NT2/D1 (cell line): ENCODE results near the gene GDF10.

Experiments
- DNase-seq: peaks from one replicate; pipeline ENCODE4 v3.0.0-alpha.2; 2011; ENCODE audit warnings: low read depth, low spot score
- H3K27me3 ChIP-seq: 2 replicates; pipeline ENCODE4 v1.6.0; 2011; ENCODE audit warnings: mild to moderate bottlenecking; ENCODE audit not compliant: insufficient read length, insufficient read depth
- H3K36me3 ChIP-seq: 2 replicates; pipeline ENCODE4 v1.6.1; 2011; ENCODE audit warnings: mild to moderate bottlenecking, low read length, mixed read lengths; ENCODE audit not compliant: insufficient read depth, insufficient read length
- H3K4me1 ChIP-seq: 2 replicates; pipeline ENCODE4 v1.5.1; 2011; ENCODE audit not compliant: insufficient read depth, insufficient read length
- H3K4me3 ChIP-seq: 2 replicates; pipeline ENCODE4 v1.5.1; 2011; ENCODE audit warnings: low read depth; ENCODE audit not compliant: insufficient read length
- H3K9ac ChIP-seq: 2 replicates; pipeline ENCODE4 v1.6.0; 2011; ENCODE audit warnings: low read depth; ENCODE audit not compliant: insufficient read length
- H3K9me3 ChIP-seq: 2 replicates; pipeline ENCODE4 v1.5.1; 2011; ENCODE audit warnings: mild to moderate bottlenecking, low read length; ENCODE audit not compliant: insufficient read depth
- SUZ12 ChIP-seq: IDR thresholded peaks from 2 replicates; pipeline ENCODE4 v1.6.1; 2011; ENCODE audit not compliant: insufficient read length, insufficient read depth; ENCODE audit errors: extremely low read depth
- YY1 ChIP-seq: IDR thresholded peaks from 2 replicates; pipeline ENCODE4 v1.6.1; 2011; ENCODE audit not compliant: insufficient read length, insufficient read depth
- ZNF274 ChIP-seq: IDR thresholded peaks from 2 replicates; pipeline ENCODE4 v1.6.1; 2011; ENCODE audit warnings: mild to moderate bottlenecking, low read depth, low read length

GDF10 gene

DNA sequence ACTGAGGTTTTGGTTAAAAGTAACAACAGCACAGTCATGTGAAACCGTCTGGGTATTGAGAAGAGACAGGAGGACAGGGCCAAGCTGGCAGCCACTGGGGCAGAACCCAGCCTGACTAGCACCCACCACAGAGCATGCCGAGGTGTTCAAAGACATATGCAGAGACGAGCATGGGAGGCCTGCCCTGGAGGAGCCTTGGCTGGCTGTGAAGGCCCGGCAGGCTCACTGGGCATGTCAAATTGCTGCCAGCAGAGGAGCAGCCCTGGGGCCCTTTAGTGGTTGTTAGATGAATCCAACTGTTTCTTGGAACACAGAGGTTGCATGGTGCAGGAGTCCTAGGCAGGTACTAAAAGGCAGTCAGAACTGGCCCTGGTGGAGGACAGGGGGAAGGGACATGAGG, 17.3 kb downstream of the GDF10 start:
- no peak overlapping the region for H3K4me3 ChIP-seq
- H3K9me3 ChIP-seq = no peaks in the 10 kb centered on the region
- H3K27me3 ChIP-seq = no peaks in the 10 kb centered on the region
- DNase-seq = no peak
- H3K4me1 ChIP-seq = peaks cover 2% of the 10 kb centered on the region
- H3K36me3 ChIP-seq = no peaks in the 10 kb centered on the region
- no peak overlapping the region for H3K9ac ChIP-seq
- TF ChIP-seq YY1 (no peak), ZNF274 (no peak), SUZ12 (no peak)

GRCh38 chr10:47318706-47319105, 18.7 kb downstream of the GDF10 start:
- H3K36me3 ChIP-seq = no peaks in the 10 kb centered on the region
- no peak overlapping the region for H3K9ac ChIP-seq
- DNase-seq = no peak
- H3K9me3 ChIP-seq = no peaks in the 10 kb centered on the region
- H3K4me1 ChIP-seq = peaks cover 2% of the 10 kb centered on the region
- no peak for TF ChIP-seq YY1
- H3K4me3 ChIP-seq = no peak overlapping the region
- H3K27me3 ChIP-seq = no peaks in the 10 kb centered on the region

- TF ChIP-seq SUZ12 = no peak
- TF ChIP-seq YY1 = no peak
- no peak for TF ChIP-seq ZNF274
- Histone ChIP-seq H3K4me1 (peaks cover 2% of the 10 kb centered on the region), H3K9ac (no peak overlapping the region), H3K27me3 (no peaks in the 10 kb centered on the region), H3K4me3 (no peak overlapping the region), H3K36me3 (no peaks in the 10 kb centered on the region), H3K9me3 (no peaks in the 10 kb centered on the region)
- DNase-seq = no peak
Observed at GRCh38 chr10:47319784-47320183, 19.8 kb downstream of the GDF10 start.

GRCh38 chr10:47320812-47321211, 20.8 kb downstream of the GDF10 start:
- no peak overlapping the region for H3K4me3 ChIP-seq
- no peaks in the 10 kb centered on the region for H3K9me3 ChIP-seq
- peaks cover 2% of the 10 kb centered on the region for H3K4me1 ChIP-seq
- no peak overlapping the region for H3K9ac ChIP-seq
- DNase-seq = no peak
- H3K36me3 ChIP-seq = no peaks in the 10 kb centered on the region
- no peak for TF ChIP-seq SUZ12
- no peak for TF ChIP-seq YY1
- no peak for TF ChIP-seq ZNF274
- H3K27me3 ChIP-seq = no peaks in the 10 kb centered on the region

- no peaks in the 10 kb centered on the region for H3K27me3 ChIP-seq
- no peaks in the 10 kb centered on the region for H3K36me3 ChIP-seq
- no peak for DNase-seq
- TF ChIP-seq YY1 = no peak
- no peak for TF ChIP-seq ZNF274
- no peak for TF ChIP-seq SUZ12
- H3K9ac ChIP-seq = no peak overlapping the region
- peaks cover 2% of the 10 kb centered on the region for H3K4me1 ChIP-seq
- H3K9me3 ChIP-seq = no peaks in the 10 kb centered on the region
- no peak overlapping the region for H3K4me3 ChIP-seq
Observed at GRCh38 chr10:47321521-47322195, 21.7 kb downstream of the GDF10 start.

DNA sequence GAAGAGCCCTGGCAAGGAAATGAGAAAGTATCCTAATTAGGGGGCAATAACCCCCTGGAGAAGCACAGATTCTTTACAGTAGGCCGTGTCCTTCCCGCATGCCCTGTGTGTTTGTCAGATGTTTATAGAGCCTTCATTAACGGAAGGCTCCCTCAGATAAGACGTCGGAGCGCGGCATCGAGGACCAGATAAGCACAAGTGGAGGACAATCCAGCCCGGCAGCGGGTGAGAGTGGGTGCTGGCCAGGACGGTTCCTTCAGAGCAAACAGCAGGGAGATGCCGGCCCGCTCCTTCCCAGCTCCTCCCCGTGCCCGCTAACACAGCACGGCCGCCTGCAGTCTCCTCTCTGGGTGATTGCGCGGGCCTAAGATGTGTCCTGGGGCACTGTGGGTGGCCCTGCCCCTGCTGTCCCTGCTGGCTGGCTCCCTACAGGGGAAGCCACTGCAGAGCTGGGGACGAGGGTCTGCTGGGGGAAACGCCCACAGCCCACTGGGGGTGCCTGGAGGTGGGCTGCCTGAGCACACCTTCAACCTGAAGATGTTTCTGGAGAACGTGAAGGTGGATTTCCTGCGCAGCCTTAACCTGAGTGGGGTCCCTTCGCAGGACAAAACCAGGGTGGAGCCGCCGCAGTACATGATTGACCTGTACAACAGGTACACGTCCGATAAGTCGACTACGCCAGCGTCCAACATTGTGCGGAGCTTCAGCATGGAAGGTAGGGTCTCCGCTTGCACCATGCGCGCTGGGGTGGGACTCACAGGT, 22.5 kb downstream of the GDF10 start, which contains the start of gene GDF2:
TSS of gene GDF2 (plus strand) at position 155 of the 762 bp plus-strand sequence. CDS start at position 370, 215 bp downstream.
- no peaks in the 10 kb centered on the region for H3K36me3 ChIP-seq
- TF ChIP-seq YY1 (no peak), ZNF274 (no peak), SUZ12 (no peak)
- H3K4me3 ChIP-seq = no peak within 1 kb of the TSS
- H3K27me3 ChIP-seq = no peaks in the 10 kb centered on the region
- H3K9ac ChIP-seq = no peak within 1 kb of the TSS
- peaks cover 2% of the 10 kb centered on the region for H3K4me1 ChIP-seq
- no peak for DNase-seq
- no peaks in the 10 kb centered on the region for H3K9me3 ChIP-seq

- Histone ChIP-seq H3K9me3 (no peaks in the 10 kb centered on the region), H3K36me3 (no peaks in the 10 kb centered on the region), H3K4me1 (peaks cover 2% of the 10 kb centered on the region), H3K4me3 (no peak overlapping the region), H3K9ac (no peak overlapping the region), H3K27me3 (no peaks in the 10 kb centered on the region)
- TF ChIP-seq ZNF274 (no peak), YY1 (no peak), SUZ12 (no peak)
- no peak for DNase-seq
Observed at GRCh38 chr10:47323087-47323486, 23.1 kb downstream of the GDF10 start.
